ENCODE measurements around the gene ADAM12.

Gene ADAM12

DNA sequence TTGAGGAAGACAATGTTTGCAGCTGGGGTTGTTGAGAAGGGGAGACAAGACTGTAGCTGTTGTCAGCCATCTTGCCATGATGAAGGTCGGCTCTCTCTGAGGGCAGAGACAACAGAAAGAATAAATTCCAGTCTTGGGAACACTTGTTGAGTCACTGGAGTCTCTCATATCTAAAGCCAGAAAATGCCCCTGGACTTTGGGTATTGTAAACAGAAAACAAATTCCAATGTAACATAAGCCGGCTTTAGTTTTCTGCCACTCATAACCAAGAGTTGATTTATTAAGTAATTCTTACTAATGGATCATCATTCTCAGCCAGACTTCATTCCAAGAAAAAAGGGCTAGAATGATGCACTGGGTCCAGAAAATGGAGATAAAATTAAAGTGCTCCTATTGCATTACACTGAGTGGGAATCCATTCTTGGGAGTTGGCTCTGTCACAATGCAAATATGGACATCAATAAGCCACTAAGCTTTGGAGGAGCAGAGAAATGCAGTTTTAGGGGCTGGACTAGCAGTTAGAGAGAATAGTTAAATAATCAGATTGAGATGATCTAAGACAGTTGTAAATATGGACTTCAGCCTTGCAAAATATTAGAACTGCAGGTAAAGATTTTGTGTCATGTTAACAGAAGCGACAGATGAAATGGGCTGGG, 78.9 kb downstream of the ADAM12 start:
- DNase-seq, result no peak

DNA sequence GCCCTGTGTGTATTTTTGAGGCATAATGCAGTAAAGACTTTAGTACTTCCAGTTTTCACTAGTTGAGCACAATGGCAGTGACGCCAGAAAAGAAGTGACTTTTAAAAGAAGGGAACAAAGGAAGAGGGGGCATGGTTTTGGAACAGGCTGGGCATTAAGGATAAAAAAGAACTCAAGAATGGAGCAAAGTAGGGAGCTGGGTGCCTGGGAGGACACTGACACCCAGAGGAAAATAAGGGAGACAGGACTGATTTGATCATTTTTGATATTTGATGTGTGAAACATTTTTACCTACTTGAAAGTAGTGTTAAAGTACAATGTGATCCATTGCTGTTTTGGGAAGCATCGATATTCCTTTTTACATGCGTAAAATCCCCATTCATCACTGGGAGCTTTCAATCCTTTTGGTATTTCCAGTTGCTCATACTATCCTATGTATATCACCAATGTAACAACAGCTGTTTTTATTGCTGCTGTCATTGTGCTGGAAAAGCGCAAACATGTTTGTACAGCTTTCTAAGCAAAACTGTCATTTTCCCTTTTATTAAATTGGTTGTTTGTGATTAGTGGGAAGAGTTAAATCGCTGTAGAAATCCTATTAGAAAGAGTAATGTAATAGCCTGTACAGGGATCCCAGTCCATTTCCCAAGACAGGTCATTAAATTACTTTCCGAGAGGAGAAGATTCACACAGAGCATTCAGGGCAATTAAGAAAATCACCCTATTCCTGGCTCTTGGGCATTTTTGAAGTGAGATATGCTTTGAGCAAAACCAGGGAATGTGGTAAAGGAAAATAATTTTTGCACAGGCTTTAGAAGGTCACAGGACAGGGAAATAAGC, 85.2 kb downstream of the ADAM12 start:
- DNase-seq, result no peak

DNA sequence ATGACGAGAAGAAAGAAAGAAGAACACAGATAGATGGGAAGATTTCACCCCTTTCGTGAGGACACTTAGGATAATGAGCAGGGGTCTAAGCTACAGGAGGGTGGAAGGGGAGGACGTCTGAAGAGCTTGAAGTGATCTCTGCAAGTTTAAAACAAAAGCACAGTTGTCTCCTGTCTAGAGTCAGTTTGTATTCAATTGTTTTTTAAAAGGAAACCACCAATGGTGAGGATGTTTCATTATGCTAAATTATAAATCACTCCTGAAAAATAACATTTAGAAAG, 85.9 kb downstream of the ADAM12 start:
- DNase-seq, result no peak

DNA sequence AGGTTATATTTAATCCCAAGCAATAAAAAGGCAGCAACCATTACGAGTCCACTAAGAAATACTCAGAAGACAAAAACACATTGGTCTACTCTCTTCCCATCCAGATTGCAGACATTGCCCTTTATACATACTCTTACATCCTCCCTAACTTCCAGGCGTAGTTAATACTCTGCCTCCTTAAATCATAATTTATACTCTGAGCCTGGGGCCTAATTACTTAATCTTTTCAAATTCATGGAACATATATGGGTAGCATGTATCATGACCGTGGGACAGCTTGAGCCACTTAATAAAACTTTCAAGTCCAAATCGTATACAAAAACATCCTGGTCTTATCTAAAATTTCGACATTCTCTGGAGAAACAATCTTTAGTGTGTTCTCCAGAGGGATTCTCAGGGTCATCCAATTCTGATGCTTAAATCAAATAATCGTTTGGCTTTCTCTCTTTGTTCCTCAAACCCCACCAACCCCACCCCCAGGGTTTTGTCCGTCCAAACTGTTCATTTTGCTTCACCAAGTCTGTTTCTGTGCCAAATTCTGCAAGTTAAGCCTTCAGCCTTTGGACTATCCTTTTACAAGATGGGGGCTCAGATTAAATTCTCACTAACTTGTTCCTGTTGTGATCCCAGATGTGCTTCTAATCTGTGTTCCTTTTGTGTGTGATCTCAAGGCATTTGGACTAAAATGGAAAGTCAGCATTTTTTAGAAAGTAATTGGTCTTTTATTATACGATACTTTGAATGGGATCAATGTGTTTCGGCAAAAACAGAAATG, 86.4 kb downstream of the ADAM12 start:
- no peak for DNase-seq

DNA sequence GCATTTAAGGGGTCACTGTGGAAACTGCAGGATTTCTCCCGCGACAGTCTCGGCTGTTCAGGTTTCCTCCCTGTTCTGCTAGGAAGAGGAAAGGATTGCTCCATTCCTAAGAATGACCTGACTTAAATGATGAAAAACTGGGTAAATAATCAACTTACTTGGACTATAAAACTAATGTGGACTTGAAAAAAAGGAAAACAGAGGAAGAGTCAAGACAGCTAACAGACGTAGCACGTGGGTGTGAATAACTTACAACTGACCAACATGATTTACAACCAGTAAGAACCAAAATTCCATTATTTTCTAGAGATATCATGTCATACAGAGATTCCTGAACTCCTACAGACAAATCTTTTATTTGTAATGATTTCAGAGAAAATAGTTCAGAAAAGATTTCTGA, 93.8 kb downstream of the ADAM12 start:
- DNase-seq, result no peak

DNA sequence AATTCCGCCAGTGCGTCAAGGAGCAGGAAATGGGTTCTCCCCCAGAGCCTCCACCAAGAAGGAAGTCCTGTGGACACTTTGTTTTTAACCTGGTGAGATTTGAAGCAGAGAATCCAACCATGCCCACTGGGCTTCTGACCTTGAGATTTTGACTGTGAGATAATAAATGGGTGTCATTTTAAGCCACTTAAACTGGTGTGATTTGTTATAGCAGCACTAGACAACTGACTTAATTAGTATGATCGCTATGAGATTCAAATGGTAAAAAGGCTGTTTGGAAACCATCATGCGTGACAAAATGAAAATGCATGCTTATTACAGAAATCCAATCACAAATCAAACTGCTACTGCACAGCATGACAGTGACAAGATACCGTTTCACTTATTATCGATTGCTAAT, 98.0 kb downstream of the ADAM12 start:
- DNase-seq, result no peak

DNA sequence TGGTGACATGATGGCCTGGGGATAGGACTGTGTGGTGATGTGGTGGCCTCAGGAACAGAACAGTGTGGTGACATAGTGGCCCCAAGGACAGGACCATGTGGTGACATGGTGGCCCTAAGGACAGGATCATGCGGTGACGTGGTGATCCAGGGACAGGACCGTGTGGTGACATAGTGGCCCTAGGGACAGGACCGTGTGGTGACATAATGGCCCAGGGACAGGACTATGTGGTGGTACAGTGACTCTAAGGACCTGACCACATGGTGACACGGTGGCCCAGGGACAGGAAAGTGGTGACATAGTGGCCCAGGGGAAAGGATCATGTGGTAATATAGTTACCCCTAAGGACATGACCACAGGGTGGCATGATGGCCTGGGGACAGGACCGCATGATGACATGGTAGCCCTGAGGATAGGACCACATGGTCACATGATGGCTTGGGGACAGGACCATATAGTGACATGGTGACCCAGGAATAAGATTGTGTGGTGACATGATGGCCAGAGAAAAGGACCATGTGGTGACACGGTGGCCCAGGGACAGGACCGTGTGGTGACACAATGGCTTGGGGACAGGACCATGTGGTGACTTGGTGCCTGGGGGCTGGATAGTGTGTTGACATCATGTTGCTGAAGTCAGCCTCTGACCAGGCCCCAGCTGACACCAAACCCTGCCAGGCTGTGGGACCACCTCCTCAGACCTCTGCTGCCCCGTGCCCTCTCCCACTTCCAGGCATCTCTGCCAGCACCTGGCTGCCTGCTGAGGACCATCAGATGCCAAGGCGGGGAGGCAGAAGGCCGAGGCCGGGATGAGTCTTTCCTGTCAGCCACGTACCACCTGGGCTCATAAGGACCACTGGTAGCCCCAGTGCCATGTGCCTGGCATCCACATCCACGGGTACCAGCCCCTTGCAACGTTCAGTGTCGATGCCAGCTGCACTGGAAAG, 99.5 kb downstream of the ADAM12 start:
- no peak for DNase-seq

DNA sequence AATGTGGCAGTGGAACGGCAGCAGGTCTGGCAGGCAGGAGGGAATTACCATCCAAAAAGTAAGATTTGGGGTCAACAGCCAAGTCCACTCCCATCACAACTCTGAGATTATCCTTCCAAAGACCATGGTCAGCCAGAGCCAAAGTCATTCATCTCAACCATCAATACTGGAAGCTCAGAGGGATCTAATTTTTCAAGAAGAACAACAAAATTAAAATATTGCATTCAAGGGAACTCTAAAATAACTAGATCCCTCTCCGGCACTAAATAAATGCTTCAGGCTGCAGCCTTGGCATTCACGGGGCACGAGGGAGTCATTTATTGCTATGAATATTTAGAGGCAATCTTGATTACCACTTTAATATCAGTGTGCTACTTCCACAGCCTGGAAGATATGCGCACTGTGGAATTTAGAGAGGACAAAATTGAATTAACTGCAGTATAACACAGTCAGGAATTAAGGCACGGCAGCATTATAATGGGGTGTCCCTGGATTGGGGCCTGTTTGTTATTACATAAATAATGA, 102.0 kb downstream of the ADAM12 start:
- no peak for DNase-seq

DNA sequence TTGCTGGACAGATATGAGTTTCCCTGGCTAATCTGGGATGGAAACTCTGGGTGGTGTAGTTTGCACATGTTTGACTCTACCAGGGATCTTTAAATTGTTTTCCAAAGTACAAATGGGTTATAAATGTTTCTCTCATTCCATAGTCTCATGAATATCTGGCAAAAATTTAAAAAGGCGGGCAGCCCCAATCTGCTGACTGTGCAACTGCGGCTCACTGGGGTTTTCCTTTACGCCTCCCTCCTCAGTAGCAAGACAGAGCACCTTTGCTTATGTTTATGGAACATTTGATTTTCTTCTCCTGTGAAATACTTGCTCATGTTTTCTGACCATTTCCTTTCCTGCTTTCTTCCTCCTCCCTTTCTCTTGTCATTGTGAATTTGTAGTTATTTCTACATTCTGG, 105.0 kb downstream of the ADAM12 start:
- no peak for DNase-seq

DNA sequence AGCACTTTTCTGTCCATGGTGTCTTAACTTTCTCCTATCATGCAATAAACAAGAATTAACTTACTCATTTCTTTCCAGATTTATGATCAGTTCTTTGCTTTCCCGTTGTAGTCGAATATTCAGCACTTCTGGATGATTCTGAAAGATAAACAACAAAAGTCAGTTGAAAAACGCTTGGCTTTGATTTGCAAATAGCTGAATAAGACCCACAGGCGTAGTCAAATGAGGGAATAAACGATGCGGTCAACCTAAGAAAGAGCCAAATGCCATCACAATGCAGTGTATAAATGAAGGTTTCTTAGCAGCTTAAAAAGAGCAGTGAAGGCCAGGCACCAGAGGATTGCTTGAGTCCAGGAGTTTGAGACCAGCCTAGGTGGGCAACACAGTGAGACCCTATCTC, 109.4 kb downstream of the ADAM12 start:
- DNase-seq, result no peak

DNA sequence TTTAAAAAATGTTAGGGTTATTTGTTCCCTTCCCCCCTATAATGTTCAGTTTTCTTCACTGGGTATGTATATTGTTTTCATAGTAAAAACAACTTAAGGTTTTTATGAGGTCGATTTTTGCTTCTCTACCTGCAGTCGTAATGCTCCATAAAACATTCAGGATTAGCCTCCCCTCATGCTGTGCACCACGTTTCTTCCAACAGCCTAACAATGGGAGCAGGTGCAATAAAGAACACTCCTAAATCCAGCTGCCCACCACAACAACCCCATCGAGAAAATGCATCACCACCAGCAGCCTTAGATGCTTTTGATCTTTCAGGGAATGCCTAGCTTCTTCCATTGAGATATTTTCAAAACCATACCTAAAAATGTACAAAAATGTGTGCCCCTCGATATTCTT, 111.1 kb downstream of the ADAM12 start:
- no peak for DNase-seq

DNA sequence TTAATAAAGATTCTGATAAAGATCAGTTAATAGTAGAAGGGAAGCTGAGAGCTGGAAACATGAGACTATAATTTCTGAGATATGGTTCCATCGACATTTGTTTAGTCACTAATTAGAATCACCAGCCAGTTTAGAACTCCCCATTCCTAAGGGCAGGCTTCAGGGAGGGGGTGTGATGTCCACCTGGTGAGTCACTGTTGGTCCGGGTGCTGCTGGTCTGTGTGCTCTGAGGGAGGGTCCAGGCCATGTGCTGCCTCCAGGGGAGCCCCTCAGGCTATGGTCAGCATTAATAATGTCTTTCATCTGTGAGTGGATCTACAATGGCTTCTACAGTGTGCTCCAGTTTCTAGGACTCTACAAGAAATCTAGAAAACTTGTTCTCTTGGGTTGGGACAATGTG, 115.8 kb downstream of the ADAM12 start:
- no peak for DNase-seq

DNA sequence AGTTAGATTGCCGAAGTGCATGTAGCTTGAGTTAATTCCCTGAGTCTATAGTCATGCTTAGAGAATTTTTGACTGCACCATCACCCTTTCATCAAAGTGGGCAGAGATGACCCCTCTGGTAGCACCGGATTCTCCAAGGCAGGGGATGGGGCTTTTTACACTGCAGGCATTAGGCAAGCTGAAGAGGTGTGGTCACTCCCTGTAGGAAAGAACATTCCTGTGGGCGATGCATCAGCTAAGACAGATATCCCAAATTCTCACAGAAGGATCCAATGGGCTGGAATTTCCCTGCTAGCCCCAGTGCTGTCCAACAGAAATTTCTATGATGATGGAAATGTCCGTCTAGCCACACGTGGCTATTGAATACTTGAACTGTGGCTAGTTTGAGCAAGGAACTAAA, 118.2 kb downstream of the ADAM12 start:
- no peak for DNase-seq

DNA sequence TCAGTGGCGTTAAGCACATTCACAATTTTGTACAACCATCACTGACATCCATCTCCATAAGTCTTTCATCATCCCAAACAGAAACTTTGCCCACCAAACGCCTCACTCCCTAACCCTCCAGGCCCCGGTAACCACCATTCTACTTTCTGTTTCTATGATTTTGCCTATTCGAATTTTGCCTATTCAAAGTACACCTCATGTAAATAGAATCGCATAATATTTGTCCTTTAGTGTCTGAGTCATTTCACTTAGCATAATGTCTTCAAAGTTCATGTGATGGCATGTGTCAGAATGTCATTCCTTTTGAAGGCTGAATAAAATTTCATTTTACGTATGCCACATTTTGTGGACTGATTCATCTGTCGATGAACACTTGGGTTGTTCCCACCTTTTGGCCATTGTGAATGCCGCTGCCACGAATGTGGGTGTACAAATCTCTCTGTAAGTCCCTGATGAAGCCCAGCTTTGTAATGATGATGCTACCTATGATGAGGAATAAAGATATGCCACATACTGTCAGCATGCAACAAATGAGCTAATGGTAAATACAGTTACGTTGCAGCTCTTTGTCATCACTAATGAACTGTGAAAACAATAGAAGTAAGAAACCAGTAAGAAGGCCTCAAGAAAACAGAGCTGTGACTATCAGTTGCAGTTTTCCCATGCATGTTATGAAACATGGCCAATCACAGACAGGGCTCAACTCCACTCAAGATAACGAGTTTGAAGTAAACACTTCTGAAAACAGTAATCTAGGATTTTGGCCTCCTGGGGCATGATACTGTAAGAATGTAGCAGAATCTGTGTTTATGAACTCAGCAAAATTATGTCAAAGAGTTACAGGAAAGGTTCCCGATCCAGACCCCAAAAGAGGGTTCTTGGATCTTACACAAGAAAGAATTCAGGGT, 120.0 kb downstream of the ADAM12 start:
- no peak for DNase-seq

DNA sequence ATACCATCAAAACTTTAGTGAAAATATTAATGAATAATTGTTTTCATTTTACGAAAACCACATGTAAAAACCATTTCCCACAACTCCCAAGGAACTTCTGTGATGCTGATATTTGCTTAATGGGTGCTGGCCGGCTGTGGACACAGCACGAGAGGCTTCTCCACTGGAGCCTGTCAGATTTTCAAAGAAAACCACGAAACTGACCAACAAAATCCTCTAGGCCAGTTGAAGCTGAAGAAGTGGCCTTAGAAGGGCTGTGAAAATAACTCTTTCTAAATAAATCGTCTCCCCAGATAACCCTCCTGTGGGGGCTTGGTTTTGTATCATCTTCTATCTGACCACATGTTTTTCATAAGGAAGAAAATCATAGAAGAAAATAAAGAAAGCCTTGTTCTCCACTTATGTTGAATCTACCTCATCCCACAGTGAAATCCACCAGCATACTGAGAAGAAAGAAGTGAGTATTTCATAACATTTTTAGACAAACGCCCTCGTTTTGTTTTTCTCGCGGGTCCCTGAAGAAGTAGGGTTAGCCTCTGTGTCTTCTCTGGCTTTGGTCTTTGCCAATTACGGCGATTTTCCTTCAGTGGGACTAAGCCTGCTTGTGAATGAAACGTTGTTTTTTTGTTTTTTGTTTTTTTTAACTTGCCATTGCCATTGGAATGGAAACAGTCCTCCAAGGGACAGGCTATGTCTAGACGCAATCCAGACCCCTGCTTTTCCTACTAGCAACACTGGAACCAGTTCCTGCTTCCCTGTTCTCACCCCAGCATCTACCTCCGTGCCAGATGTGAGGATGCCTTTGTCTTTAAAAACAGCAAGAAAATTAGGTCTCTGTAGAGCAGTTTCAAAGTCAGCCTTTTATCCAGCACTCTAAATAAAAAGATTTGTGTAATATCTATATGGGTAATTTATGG, 123.9 kb downstream of the ADAM12 start:
- no peak for DNase-seq

DNA sequence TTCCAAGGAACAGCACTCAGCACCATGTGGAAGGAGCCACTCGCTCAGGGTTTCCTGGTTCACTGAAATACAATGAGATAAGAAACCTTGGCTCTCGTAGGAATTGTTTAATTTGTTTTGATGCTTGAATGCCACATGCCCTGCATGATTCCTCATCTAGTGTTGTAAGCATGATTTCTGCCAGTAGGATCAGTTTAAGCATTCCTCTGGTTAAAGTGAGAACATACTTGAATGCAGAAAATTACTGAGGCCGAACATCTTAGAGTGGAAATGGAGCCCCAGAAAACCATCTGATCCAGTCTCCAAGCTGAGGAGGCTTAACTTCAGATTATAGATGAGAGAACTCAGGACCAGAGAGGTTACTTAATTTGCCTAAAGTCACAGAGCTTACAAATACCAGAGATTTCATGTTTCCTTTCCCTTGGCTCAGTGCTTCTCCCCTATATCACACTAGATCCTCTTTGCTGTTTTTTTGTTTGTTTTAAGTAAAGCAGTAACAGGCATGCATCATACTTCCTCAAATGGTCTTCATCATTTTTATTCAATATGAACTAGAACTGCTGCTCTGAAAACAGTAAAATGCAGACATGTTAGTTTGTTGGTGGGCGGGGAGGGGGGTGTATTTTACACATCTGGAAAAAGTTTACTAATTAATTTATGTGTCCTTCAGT, 125.1 kb downstream of the ADAM12 start:
- no peak for DNase-seq

DNA sequence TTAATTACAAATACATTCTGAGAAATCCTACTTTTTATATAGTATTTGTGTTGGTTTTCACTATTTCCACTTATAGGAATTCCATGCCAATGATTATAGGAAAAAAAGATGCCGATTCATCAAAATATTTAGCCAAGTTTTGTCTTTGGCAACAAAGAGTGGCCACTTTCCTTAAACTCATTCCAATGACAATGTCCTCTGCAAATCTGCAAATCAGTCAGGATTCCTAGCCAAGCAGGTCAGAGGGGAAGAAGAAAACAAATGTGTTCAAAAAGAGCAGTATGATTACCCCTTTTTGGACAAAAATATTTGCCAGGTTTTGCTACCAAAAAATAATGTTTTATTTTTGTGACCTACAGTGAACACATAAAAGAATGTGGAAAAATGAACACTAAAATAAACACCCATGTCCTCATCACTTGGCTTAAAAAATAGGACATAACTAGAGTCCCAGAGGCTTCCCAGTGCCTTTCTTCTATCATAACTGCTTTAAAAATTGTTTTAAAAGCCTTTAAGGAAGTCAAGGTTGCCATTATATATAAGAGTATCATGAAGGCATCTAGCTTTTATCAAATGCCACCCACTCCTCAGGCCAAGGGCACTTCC, 125.9 kb downstream of the ADAM12 start:
- no peak for DNase-seq

DNA sequence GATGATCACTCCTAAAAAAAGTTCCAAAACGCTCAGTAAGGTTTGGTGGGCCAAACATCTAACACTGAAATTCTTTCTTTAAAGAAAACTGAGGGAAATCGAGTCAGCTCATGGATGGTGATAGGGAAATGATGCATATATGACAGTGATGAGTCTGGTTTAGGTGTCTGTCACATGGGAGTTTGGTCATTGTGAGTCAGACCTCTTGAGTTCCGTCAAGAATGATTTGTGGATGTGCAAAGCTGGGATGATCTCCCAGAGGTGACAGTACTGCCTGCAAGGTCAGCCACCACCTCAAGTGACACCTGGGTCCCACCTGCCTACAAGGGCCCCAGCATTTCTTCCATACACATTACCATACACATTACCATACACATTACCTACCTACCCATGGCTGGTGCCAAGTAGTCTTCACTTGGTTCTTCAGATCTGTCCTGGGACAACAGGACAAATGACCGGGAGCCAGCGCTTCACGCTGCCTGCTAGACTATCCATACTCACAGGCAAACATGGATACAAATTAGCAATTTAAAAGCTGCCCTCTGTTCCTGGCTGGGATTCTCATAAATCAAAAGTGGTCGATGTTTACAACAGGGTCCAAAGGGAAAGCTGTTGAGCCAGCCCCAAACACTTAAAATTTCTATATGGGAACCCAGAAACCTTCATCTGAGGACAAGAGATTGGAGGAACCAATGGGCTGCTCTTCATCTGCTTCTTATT, 128.4 kb downstream of the ADAM12 start:
- DNase-seq, result no peak

DNA sequence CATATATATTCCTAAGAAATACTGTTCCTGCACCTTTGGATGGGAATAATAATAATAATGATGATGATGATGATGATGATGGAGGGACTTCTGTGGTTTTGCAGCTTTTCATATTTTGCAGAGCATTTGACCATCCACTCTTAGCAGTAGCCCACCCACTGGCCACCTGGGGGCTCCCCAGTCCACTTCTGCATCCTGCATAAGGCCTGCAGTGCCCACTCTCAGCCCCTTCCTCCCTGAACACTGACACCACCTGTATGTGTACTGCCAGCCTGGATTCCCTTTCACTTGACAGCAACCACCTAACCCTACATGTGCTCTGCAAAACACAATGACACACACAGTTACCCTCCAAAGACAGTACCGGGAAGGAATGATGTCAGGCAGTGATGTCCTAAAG, 131.4 kb downstream of the ADAM12 start:
- DNase-seq, result no peak
